SKM-1 treated with dmso at 0.1 percent for 144 hours (cell line): Measurements from ENCODE around the gene AGRN.
"Not testable (repeated sequence)": the region's sequence is repeated elsewhere in the genome, so short reads cannot be mapped to it uniquely, and the experiment has no call there.

Experiments used
- DNase-seq: peaks from one replicate; lab custom pipeline; 2025; ENCODE audit not compliant: unreplicated experiment; lab: John Stamatoyannopoulos, UW

The AGRN gene

DNA sequence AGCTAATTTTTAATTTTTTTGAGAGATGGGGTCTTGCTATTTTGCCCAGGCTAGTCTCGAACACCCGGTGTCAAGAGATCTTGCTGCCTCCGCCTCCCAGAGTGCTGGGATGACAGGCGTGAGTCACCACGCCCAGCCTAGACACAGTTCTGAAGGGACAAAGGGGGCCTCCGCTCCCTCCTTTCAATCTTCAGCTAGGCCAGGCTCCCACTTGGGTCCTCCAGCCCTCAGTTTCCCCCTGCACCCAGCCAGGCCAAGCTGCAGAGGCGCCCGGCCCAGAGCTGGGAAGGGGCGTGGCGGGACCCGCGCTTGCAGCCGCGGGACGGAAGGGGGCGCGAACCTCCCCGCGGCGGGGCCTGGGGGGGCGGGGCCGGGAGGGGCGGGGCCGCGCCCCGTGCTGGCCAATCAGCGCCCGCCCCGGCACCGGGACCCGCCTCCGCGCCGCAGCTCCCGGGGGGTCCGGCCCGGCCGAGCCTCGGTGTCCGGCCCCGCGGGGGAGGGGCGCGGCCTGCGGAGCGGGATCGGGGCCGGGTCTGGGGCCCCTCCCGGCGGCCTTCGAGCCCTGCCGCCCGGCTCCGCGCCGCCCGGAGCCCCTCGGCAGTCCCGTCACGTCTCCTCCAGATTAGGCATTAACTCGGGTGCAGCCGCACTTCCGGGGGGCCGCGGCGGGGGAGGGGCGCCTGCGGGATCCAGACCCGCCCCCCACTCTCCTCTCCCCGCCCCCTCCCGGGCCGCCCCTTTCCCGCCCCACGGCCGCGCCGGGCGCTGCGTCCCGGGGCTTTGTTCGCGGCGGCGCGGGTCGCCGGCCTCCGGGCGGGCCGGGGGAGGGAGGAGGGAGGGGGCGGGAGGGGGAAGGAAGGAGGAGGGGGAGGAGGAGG lies 559 bp upstream of the AGRN start:
- DNase-seq, result peak; percentile 40

GRCh38 chr1:1020415-1021009 lies 592 bp downstream of the AGRN start:
- no peak for DNase-seq

GRCh38 chr1:1021010-1021919 lies 1.3 kb downstream of the AGRN start:
- no peak for DNase-seq

GRCh38 chr1:1021920-1022259 lies 2.0 kb downstream of the AGRN start:
- no peak for DNase-seq

- DNase-seq, result no peak
Measured at GRCh38 chr1:1022302-1023009, 2.5 kb downstream of the AGRN start.

- DNase-seq, result no peak
Measured at GRCh38 chr1:1023700-1024099, 3.8 kb downstream of the AGRN start.

DNA sequence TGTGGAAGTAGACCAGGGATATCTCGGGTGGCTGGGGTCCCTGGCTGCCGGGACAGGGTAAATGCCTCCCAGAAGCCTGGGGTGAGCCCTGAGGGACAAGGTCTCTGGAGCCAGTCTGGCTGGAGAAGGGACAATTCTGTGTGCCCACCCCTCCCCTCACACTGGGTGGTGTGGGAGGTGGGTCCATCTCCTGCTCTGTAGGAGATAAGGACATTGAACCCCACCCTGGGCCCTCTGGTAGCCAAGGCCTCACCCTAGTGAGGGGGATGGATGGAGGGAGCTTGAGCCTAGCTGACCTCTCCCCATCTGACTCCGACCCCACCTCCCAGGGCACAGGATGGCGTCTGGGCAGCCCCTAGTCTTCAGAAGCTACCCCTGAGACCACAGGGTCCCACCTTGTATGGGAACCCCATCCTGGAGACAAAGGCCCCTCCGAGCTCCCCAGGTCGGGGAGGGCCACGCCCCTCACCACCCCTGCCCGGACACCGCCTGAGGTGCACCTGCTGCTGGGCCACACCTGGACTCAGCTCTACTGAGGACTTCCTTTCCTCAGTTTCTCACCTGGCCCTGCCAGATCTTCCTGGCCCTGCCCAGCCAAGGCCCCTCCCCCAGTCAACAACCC lies 4.3 kb downstream of the AGRN start:
- no peak for DNase-seq

- DNase-seq, result no peak
Measured at GRCh38 chr1:1024771-1025699, 5.1 kb downstream of the AGRN start.

GRCh38 chr1:1025730-1026129 lies 5.8 kb downstream of the AGRN start:
- DNase-seq, result no peak

GRCh38 chr1:1026599-1027413 lies 6.9 kb downstream of the AGRN start:
- DNase-seq, result no peak

DNA sequence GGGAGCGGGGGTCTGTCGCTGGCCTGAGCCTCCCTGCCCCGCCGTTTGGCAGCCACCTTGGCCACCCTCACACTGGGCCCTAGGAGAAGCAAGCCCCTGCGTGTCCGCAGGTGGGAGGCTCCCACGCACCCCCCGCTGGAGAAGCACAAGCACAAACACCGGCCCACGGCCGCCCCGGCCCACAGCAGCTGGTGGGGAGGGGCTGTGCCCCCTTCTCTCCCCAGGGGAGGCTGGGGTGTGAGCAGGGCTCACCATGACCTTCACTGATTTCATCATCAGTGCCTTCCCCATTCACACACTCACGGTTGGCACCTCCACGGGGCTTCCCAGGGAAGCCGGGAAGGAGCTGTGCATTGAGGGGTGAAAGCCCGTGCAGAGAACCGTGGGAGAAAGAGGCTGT lies 7.9 kb downstream of the AGRN start:
- no peak for DNase-seq

- DNase-seq, result not testable (repeated sequence)
Measured at GRCh38 chr1:1030867-1031658, 11.1 kb downstream of the AGRN start.

DNA sequence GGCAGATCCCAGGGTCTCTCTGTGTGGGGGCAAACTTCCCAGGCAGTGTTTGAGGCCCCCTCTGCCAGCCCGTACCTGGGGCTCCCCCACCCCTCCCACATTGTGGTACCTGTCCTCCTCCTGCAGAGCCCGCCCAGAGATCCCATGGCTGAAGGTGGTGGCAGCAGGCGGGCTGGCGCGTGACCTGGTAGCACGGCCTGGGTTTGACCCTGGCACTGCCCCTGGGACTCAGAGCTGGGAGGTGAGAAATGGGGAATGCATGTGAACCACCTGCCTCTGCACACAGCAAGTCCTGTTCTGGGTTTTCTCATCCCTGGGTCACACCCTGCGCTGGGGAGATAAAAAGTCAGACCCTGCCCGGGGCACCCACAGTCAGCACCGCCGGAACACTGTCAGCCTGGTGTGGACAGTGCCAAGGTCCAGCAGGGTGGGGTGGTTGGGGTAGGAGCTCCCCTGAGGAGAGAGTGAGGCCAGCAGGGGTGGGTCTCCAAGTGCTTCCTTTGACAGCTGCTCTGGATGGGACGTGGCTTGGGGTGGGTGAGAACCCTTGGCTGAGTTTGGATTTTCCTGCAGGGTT lies 11.8 kb downstream of the AGRN start:
- no peak for DNase-seq

DNA sequence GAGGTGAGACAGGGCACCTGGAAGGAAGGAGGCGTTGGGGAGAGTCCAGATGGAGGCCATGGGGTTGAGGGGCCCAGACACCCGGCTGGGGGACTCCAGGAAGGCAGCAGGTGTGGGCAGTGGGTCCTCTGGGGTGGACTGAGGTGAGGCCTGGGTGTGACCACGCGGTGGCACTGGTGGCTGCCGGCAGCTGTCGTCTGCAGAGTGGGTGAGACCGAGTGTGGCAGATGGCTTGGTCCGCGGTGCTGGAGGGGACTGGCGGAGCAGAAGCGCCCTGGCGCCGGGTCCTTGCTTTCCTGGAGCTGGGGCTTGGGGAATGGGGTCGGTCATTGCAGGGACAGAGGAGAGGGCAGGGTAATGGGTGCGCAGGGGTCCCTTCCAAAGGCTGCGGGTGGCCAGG lies 12.5 kb downstream of the AGRN start:
- DNase-seq, result no peak

DNA sequence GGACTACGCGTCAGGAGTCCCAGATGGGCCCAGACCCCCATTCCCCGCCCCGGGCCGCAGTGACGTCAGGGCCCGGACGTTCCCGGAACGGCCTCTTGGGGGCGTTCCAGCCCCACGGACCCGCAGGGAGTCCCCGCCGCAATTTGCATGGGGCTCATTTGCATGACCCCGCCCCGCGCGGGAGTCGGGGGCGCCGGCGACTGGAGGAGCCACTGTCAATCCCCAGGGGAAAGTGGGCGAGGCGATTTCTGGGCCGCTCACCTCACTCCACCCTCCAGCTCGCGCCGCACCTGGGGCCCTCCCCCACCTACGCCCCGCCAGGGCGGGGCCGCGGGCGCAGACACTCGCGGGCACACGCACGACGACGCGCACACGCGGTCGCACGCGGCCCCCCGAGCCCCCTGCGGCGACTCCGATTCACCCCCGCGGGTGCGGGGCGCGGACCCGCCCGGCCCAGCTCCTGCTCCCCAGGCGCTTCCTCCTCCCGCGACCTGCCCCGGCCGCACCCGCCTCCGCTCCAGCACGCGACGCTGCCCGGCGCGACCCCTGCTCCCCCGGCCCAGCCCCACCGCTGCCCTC lies 13.2 kb downstream of the AGRN start:
- DNase-seq, result no peak

DNA sequence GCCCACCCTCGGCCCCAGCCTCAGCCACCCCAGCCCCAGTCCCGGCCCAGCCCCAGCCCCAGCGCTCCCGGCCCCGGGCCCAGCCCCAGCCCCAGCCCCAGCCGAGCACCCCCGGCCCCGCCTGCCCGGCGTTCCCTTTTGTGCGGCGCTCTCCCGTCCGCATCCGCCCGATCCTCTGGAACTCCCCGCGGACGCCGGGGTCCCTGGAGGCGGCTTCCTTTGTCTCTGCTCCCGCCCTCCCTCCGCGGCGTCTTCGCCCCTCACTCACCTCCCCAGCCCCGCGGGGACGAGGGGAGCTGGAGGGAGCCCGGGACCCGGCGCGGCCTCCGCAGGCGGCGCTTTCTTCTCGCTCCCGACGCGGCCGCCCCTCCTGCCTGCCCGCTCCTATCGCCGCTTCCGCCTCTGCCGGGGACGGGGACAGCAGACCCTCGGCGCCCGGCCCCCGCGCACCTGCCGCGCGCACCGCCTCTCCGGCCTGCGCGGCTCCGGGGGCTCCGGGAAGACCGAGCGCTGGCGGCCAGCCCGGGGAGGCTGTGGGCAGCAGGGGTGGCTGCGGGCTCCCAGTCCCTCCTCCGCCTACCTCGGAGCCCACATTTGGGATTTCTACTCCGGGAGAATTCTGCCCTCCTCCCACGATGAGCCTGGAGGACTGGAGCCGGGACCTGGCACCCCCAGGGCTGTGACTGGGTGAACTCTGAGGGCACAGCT lies 14.0 kb downstream of the AGRN start:
- no peak for DNase-seq

DNA sequence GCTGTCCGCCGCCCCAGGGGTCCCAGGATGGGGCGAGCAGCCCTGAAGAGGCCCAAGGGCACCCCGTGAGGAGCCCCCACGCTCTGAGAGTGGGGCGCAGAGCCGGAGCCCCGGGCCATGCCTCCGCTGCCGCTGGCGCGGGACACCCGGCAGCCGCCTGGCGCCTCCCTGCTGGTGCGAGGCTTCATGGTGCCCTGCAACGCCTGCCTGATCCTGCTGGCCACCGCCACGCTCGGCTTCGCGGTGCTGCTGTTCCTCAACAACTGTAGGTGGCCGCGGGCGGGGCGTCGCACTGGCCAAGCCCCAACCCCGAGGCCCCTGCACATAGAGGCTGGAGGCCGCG lies 14.5 kb downstream of the AGRN start:
- DNase-seq, result no peak
